Measurements from ENCODE around the gene FLT1.

DNA sequence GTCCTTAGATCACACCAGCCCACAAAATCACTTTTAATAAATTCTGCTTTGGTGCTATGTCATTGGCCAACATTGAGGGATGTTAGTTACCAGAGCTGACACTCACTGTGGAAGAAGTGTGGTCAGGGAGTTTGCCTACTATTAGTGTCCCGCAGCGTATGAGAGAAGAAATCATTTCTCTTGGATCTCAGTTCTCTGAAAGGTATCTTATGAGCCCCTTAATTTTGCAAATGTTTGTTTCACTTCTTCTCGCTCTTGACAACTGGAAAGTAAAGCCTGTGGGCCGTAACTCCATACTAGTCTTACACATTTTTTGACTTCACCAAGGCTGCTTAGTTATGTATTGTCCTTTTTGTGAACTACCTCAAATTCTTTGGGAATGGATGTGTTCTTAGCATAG, 80.9 kb downstream of the FLT1 start:
- TF ChIP-seq, protein P1, sequence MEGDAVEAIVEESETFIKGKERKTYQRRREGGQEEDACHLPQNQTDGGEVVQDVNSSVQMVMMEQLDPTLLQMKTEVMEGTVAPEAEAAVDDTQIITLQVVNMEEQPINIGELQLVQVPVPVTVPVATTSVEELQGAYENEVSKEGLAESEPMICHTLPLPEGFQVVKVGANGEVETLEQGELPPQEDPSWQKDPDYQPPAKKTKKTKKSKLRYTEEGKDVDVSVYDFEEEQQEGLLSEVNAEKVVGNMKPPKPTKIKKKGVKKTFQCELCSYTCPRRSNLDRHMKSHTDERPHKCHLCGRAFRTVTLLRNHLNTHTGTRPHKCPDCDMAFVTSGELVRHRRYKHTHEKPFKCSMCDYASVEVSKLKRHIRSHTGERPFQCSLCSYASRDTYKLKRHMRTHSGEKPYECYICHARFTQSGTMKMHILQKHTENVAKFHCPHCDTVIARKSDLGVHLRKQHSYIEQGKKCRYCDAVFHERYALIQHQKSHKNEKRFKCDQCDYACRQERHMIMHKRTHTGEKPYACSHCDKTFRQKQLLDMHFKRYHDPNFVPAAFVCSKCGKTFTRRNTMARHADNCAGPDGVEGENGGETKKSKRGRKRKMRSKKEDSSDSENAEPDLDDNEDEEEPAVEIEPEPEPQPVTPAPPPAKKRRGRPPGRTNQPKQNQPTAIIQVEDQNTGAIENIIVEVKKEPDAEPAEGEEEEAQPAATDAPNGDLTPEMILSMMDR (IDR thresholded peaks at IDR 0.05), result no peak
- TF ChIP-seq POLR2A (IDR thresholded peaks at IDR 0.05), result no peak

Data from breast epithelium (tissue), 3 donors.